H1 (cell line): ENCODE measurements around the gene CHST1. TPM values are rescaled to one million over a fixed set of nuclear protein-coding genes. Genes with fewer than 3 reads are reported as not detected.

Source experiments
- CTCF ChIA-PET: fragments of 300-600 bp; sonication (Branson Sonifier 250); formaldehyde crosslinking; loops from one replicate; lab custom pipeline; 2021; ENCODE audit not compliant: partially characterized antibody; lab: Charles Lee
- POLR2A ChIA-PET: fragments of 300-600 bp; sonication (Branson Sonifier 250); formaldehyde crosslinking; loops from one replicate; lab custom pipeline; 2021; ENCODE audit warnings: inconsistent platforms; ENCODE audit not compliant: partially characterized antibody; lab: Charles Lee
- DNase-seq, 2 experiments: peaks; one replicate each; pipeline versions ENCODE4 v3.0.0 to v3.0.0-alpha.2; 2010 to 2022; ENCODE audit warnings: low spot score in 2 of 2, low read depth in 1 of 2, mixed read lengths in 1 of 2
- FAIRE-seq: peaks from 2 replicates; lab custom pipeline; 2011; peaks lifted over from hg19 to GRCh38; lab: Jason Lieb, UNC
- H2AFZ ChIP-seq: 2 replicates; pipeline ENCODE4 v1.8.1; 2012; ENCODE audit warnings: low read length, inconsistent platforms
- H2AK5ac ChIP-seq: 2 replicates; pipeline ENCODE4 v1.6.1; 2013; ENCODE audit warnings: low read depth, low read length
- H2BK120ac ChIP-seq: replicated peaks from 2 replicates; pipeline ENCODE3; 2013; ENCODE audit warnings: low read depth, low read length, inconsistent platforms
- H2BK12ac ChIP-seq: 2 replicates; pipeline ENCODE4 v1.6.1; 2013; ENCODE audit warnings: low read depth, low read length
- H2BK15ac ChIP-seq: 2 replicates; pipeline ENCODE4 v1.6.1; 2013; ENCODE audit warnings: low read length
- H2BK20ac ChIP-seq: 2 replicates; pipeline ENCODE4 v1.6.1; 2013; ENCODE audit warnings: low read length
- H2BK5ac ChIP-seq: 2 replicates; pipeline ENCODE4 v1.6.1; 2013; ENCODE audit warnings: low read depth, low read length
- H3K14ac ChIP-seq: 2 replicates; pipeline ENCODE4 v1.6.1; 2013; ENCODE audit warnings: inconsistent platforms; ENCODE audit not compliant: insufficient read length
- H3K18ac ChIP-seq: 2 replicates; pipeline ENCODE4 v1.6.1; 2013; ENCODE audit warnings: low read length; ENCODE audit errors: extremely low read depth
- H3K23ac ChIP-seq: 2 replicates; pipeline ENCODE4 v1.6.1; 2013; ENCODE audit warnings: inconsistent platforms; ENCODE audit not compliant: insufficient read length
- H3K23me2 ChIP-seq: 2 replicates; pipeline ENCODE4 v1.6.1; 2013; ENCODE audit warnings: low read depth, low read length
- H3K27ac ChIP-seq: 2 replicates; pipeline ENCODE4 v1.6.1; 2011; ENCODE audit warnings: low read depth, low read length, inconsistent platforms
- H3K27me3 ChIP-seq, 4 experiments: replicated peaks in 1 of 4; 1 replicate in 1 of 4; 2 replicates in 3 of 4; pipeline versions ENCODE4 v1.6.1 to v1.8.1; 2011 to 2013; ENCODE audit warnings: low read length in 3 of 4, mild to moderate bottlenecking in 3 of 4, inconsistent platforms in 2 of 4, mixed read lengths in 2 of 4, moderate library complexity in 1 of 4; ENCODE audit not compliant: control insufficient read depth in 3 of 4, insufficient read depth in 3 of 4; ENCODE audit errors: extremely low read depth in 1 of 4
- H3K36me3 ChIP-seq, 4 experiments: 2 replicates each; pipeline versions ENCODE4 v1.6.1 to v1.8.1; 2011 to 2013; ENCODE audit warnings: mild to moderate bottlenecking in 4 of 4, low read length in 3 of 4, moderate library complexity in 2 of 4, control low read depth in 1 of 4, inconsistent platforms in 1 of 4; ENCODE audit not compliant: insufficient read depth in 4 of 4, control insufficient read depth in 2 of 4
- H3K4ac ChIP-seq: replicated peaks from 2 replicates; pipeline ENCODE3; 2013; ENCODE audit warnings: low read length, low read depth, mixed read lengths, inconsistent platforms; ENCODE audit not compliant: insufficient read length
- H3K4me1 ChIP-seq, 4 experiments: replicated peaks in 1 of 4; 1 replicate in 1 of 4; 2 replicates in 3 of 4; pipeline versions ENCODE4 v1.6.1 to v1.8.1; 2011 to 2013; ENCODE audit warnings: low read length in 3 of 4, inconsistent platforms in 2 of 4, mixed read lengths in 1 of 4; ENCODE audit not compliant: insufficient read depth in 4 of 4, control insufficient read depth in 3 of 4
- H3K4me2 ChIP-seq, 2 experiments: 2 replicates each; pipeline versions ENCODE4 v1.6.1 to v1.8.1; 2011 to 2013; ENCODE audit warnings: low read depth in 2 of 2, low read length in 2 of 2, control low read depth in 1 of 2, inconsistent platforms in 1 of 2, mild to moderate bottlenecking in 1 of 2; ENCODE audit not compliant: insufficient read depth in 1 of 2
- H3K4me3 ChIP-seq, 4 experiments: fragments of 200-600, 300-600 bp in 1 of 4; sonication (generic), shearing (Covaris generic), sonication (Bioruptor Twin) in 1 of 4; 2 replicates each; pipeline versions ENCODE4 v1.5.1 to v1.8.1; 2011 to 2016; ENCODE audit warnings: low read length in 4 of 4, low read depth in 3 of 4, control low read depth in 2 of 4, inconsistent platforms in 2 of 4, mild to moderate bottlenecking in 2 of 4, mixed read lengths in 1 of 4, moderate library complexity in 1 of 4; ENCODE audit not compliant: insufficient read depth in 2 of 4; ENCODE audit errors: extremely low read depth in 1 of 4
- H3K56ac ChIP-seq: replicated peaks from 2 replicates; pipeline ENCODE3; 2013; ENCODE audit warnings: low read depth, mild to moderate bottlenecking, mixed read lengths, low read length, inconsistent platforms; ENCODE audit not compliant: insufficient read length
- H3K79me1 ChIP-seq: 2 replicates; pipeline ENCODE4 v1.6.1; 2013; ENCODE audit warnings: low read depth, low read length, control low read depth
- H3K79me2 ChIP-seq, 2 experiments: 2 replicates each; pipeline versions ENCODE4 v1.6.1 to v1.8.1; 2012 to 2013; ENCODE audit warnings: low read length in 2 of 2, mild to moderate bottlenecking in 2 of 2, inconsistent platforms in 1 of 2; ENCODE audit not compliant: insufficient read depth in 2 of 2, control insufficient read depth in 1 of 2
- H3K9ac ChIP-seq, 4 experiments: replicated peaks in 1 of 4; 1 replicate in 1 of 4; 2 replicates in 3 of 4; pipeline versions ENCODE4 v1.6.1 to v1.8.1; 2011 to 2013; ENCODE audit warnings: low read depth in 3 of 4, low read length in 3 of 4, control low read depth in 2 of 4, mild to moderate bottlenecking in 2 of 4, moderate library complexity in 2 of 4, inconsistent platforms in 1 of 4; ENCODE audit errors: extremely low read depth in 1 of 4
- H3K9me3 ChIP-seq, 2 experiments: 2 replicates each; pipeline versions ENCODE4 v1.6.1 to v1.8.1; 2012 to 2013; ENCODE audit warnings: mild to moderate bottlenecking in 2 of 2, moderate library complexity in 2 of 2, control low read depth in 1 of 2, inconsistent platforms in 1 of 2, low read depth in 1 of 2, low read length in 1 of 2, mixed read lengths in 1 of 2; ENCODE audit not compliant: insufficient read depth in 2 of 2
- H4K20me1 ChIP-seq, 2 experiments: replicated peaks in 1 of 2; 2 replicates each; pipeline versions ENCODE3 to v1.8.1; 2011 to 2013; ENCODE audit warnings: inconsistent platforms in 2 of 2, low read length in 2 of 2, mild to moderate bottlenecking in 1 of 2; ENCODE audit not compliant: insufficient read depth in 2 of 2, control insufficient read depth in 1 of 2
- H4K5ac ChIP-seq: 2 replicates; pipeline ENCODE4 v1.6.1; 2013; ENCODE audit warnings: low read length, low read depth, mixed read lengths, inconsistent platforms; ENCODE audit not compliant: insufficient read length
- H4K8ac ChIP-seq: 2 replicates; pipeline ENCODE4 v1.8.0; 2013; ENCODE audit warnings: mild to moderate bottlenecking, moderate library complexity, low read length, inconsistent platforms; ENCODE audit not compliant: insufficient read depth; ENCODE audit errors: extremely low read depth
- H4K91ac ChIP-seq: replicated peaks from 2 replicates; pipeline ENCODE3; 2013; ENCODE audit warnings: low read length, mixed read lengths, inconsistent platforms; ENCODE audit not compliant: insufficient read length
- BCL11A ChIP-seq, 2 experiments: IDR thresholded peaks; one replicate each; pipeline ENCODE4 v1.6.1; 2011; ENCODE audit warnings: low read depth in 2 of 2, low read length in 2 of 2, mild to moderate bottlenecking in 2 of 2
- CREB1 ChIP-seq: IDR thresholded peaks from 2 replicates; pipeline ENCODE4 v1.6.1; 2012; ENCODE audit warnings: inconsistent platforms
- KDM1A ChIP-seq: fragments of 200-600, 300-600 bp; sonication (generic); IDR thresholded peaks from 2 replicates; pipeline ENCODE4 v1.7.1; 2016; ENCODE audit warnings: mild to moderate bottlenecking, low read length, borderline replicate concordance
- POLR2A ChIP-seq, 2 experiments: IDR thresholded peaks; 1 replicate in 1 of 2; 2 replicates in 1 of 2; pipeline ENCODE4 v1.6.1; 2011; ENCODE audit warnings: low read depth in 2 of 2, low read length in 2 of 2, mild to moderate bottlenecking in 2 of 2; ENCODE audit errors: control extremely low read depth in 1 of 2
- POU5F1 ChIP-seq: IDR thresholded peaks from 2 replicates; pipeline ENCODE4 v1.6.1; 2011; ENCODE audit warnings: low read depth, mild to moderate bottlenecking, low read length, moderate library complexity
- SIX5 ChIP-seq: IDR thresholded peaks from 2 replicates; pipeline ENCODE4 v1.6.1; 2011; ENCODE audit warnings: mild to moderate bottlenecking, low read depth, low read length
- WGBS, 2 experiments: shearing (Covaris generic) in 1 of 2; methylation state at CpG; one replicate each; pipeline versions ENCODE4 v1.1.6 to v1.1.7; 2013 to 2015; ENCODE audit warnings: low lambda C conversion rate in 2 of 2, mixed read lengths in 2 of 2, inconsistent platforms in 1 of 2, low coverage in 1 of 2, missing lambda C conversion rate in 1 of 2; ENCODE audit not compliant: insufficient replicate concordance in 2 of 2, insufficient coverage in 1 of 2, insufficient read length in 1 of 2; ENCODE audit errors: extremely low coverage in 1 of 2, missing lambda C conversion rate in 1 of 2; 5-methylcytosine and 5-hydroxymethylcytosine counted together
- polyA plus RNA-seq, 7 experiments: library from polyadenylated mRNA; depleted of rRNA in 3 of 7; stranded (reverse) in 5 of 7; unstranded in 2 of 7; fragments of >200 nt in 5 of 7; fragments of 200-250 nt in 2 of 7; gene quantifications; 1 replicate in 5 of 7; 2 replicates in 1 of 7; 4 replicates in 1 of 7; pipeline versions ENCODE4 v1.2.1 to v1.2.3, GENCODE V29; 2011 to 2013; ENCODE audit warnings: missing spikeins in 2 of 7, mixed read lengths in 2 of 7
- total RNA-seq: library from RNA; stranded (reverse); fragmentation: NEBNext Ultra II Directional; extraction: Animal tissue kit (Norgen Biotek cat#: 25700); gene quantifications from 2 replicates; pipeline ENCODE4 v1.2.1, GENCODE V29; 2021

The CHST1 gene
- total and polyA plus RNA-seq, 2 of the 8 experiments (the other 6 are each of a cell fraction or from before 2014, with no cell fraction given), result 1.6 to 3.8 TPM

DNA sequence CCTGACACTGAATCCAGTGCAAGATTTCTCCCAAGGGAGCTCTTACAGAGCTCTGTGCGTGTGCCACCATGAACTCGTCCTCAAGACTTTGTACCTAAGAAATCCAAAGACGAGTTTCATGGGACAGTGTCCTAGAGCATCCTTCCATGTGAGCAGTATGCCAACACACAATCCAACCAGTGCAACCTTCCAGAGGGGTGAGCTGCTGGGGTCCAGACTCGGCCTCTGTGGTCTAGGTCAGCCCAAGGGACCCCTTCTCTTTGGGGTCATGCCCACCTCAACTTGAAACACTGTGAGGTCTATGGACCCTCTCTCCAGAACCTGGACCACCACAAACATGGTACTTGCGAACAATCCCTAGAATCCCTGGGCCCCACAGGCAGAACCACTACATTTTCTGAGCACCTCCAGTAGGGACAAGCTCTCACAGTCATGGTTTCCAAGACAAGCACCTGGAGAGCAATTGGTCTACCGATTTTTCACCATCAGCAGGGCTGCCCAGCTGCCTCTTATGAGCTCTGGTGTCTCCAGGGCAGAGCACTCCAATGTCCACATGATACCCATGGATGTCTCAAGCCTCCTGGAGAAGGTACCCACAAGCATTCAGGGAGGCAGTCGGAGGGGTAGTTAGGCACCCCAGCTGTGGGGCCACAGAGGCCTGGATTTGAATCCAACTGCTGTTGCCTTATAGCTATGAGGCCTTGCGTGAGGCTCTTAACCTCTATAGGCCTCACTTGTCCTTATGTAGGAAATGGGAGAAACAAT is 7.7 kb downstream of the CHST1 start:
- H2BK12ac ChIP-seq, result 0 out of 2 replicates have a peak overlapping the region, but pooled peaks have one; percentile 27
- TF ChIP-seq SIX5, result no peak
- no peak for TF ChIP-seq KDM1A
- no peak for TF ChIP-seq BCL11A (IDR thresholded peaks at IDR 0.05; ENCODE audit: low read depth in 2 of 2, low read length in 2 of 2)
- no peak for TF ChIP-seq CREB1
- no peak for TF ChIP-seq POU5F1
- no peak for TF ChIP-seq POLR2A (IDR thresholded peaks at IDR 0.05; ENCODE audit: control extremely low read depth in 1 of 2, low read depth in 2 of 2, low read length in 2 of 2)
- no peak overlapping the region for H3K9ac ChIP-seq
- FAIRE-seq (no peak), DNase-seq (no peak)
- no peak overlapping the region for H3K56ac ChIP-seq
- H3K36me3 ChIP-seq, result no peaks in the 10 kb centered on the region
- peaks cover 0 to 2% (median 2%) of the 10 kb centered on the region in 4 experiments; a peak in 2 of 7 replicates for H3K27me3 ChIP-seq
- no peaks in the 10 kb centered on the region for H3K23me2 ChIP-seq
- no peak overlapping the region for H3K4me3 ChIP-seq
- H2AK5ac ChIP-seq, result no peak overlapping the region
- WGBS, 2 experiments, result 92% methylated on average over 8 of the region's 8 CpGs; no CpG with 5 or more reads in 1 of the 2 experiments
- no peak overlapping the region for H3K27ac ChIP-seq
- H2BK20ac ChIP-seq, result no peak overlapping the region
- no peak overlapping the region for H3K18ac ChIP-seq
- H2BK5ac ChIP-seq, result no peak overlapping the region
- no peak overlapping the region for H4K5ac ChIP-seq
- H3K79me2 ChIP-seq, result no peaks in the 10 kb centered on the region
- H3K79me1 ChIP-seq, result no peaks in the 10 kb centered on the region
- ChIA-PET POLR2A (no interaction called here), CTCF (interaction anchor here (0.7 to 9.1 kb wide), 11 partner anchors 11 to 278 kb away, joined by 3 to 89 read pairs (median 3); no protein-coding TSS in a partner anchor)
- no peak overlapping the region for H3K4ac ChIP-seq
- no peak overlapping the region for H4K8ac ChIP-seq
- H3K4me1 ChIP-seq, result peaks cover 3 to 24% (median 12%) of the 10 kb centered on the region in 4 experiments
- H2BK15ac ChIP-seq, result 0 out of 2 replicates have a peak overlapping the region, but pooled peaks have one; percentile 20
- no peak overlapping the region for H3K4me2 ChIP-seq
- H4K91ac ChIP-seq, result no peak overlapping the region
- no peaks in the 10 kb centered on the region for H4K20me1 ChIP-seq
- H3K14ac ChIP-seq, result no peak overlapping the region
- no peaks in the 10 kb centered on the region for H3K9me3 ChIP-seq
- H2BK120ac ChIP-seq, result no peak overlapping the region
- no peak overlapping the region for H2AFZ ChIP-seq
- no peak overlapping the region for H3K23ac ChIP-seq
